ENCODE data around the gene LRIG1.

DNA sequence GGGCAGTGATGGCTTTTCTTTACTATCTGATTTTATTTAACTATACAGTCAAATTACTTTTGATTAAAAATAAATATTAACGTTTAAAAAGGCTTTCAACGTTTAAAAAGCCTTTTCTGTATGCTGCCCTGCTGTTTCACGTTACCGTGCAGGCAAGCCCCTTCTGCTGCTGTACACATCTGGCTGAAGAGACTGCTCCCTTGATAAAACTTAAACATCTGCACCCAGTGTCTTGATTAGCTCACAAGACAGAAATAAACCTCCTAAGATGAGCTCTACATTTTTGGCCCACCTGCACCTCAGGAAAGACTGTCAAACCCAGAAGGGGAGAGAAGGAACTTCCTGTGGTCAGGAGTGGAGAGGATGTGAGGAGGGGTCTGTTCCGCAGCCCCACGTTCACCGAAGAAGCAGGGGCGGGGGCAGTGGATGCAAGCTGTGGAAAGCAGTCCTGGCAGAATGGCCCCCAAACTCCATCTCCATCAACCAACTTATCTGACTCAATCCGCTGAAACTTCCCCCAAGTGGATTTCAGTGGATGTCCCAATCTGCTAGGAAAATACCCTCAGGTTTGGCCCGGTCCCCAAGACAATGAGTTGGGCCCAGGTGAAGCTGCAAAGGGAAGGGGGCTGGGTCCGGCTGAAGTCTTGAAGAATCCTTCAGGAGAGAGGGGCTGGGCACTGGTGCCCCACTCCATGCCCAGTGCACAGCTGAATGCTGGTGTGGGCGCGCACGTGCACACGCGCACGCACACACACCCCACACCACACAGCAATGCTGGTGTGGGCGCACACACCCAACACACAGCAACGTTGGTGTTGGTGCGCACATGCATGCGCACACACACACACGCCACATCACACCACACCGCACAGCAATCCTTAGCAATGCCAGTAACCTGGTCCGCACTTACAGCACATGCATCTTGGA is 88.6 kb downstream of the LRIG1 start:
- no peak for TF ChIP-seq CTCF (IDR thresholded peaks at IDR 0.05; ENCODE audit: low read depth, low read length, poor library complexity, severe bottlenecking)
- no peak for TF ChIP-seq EZH2phosphoT487 (IDR thresholded peaks at IDR 0.05; ENCODE audit: borderline replicate concordance, low read length)
